Measurements from ENCODE around the gene CFAP221.
"Not testable (repeated sequence)": the region's sequence is repeated elsewhere in the genome, so short reads cannot be mapped to it uniquely, and the experiment has no call there.

CFAP221 gene

DNA sequence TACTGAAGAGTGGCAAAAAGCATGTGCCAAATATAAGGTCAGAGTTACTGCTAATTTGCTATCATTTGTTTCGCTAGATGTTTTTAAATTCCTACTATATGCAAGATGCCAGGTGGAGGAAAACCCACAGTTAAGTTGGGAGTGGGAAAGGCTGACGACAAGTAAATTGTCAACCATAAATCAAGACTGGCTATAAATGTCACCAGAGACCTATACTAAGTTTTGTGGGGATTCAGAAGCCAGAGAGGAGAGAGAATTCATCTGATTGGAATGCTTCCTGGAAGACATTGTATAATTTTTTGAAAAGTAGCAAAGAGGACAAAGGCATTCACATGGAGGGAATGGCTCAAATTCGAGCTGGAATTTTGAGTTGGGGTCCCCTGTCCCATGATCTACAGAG lies 64.3 kb downstream of the CFAP221 start:
- TF ChIP-seq CTCF (IDR thresholded peaks at IDR 0.05; ENCODE audit: control insufficient read depth, extremely low read depth, insufficient read depth): no peak
- H3K4me3 ChIP-seq (ENCODE audit: low read depth, low read length): no peak overlapping the region
- DNase-seq (ENCODE audit: low read depth): no peak

DNA sequence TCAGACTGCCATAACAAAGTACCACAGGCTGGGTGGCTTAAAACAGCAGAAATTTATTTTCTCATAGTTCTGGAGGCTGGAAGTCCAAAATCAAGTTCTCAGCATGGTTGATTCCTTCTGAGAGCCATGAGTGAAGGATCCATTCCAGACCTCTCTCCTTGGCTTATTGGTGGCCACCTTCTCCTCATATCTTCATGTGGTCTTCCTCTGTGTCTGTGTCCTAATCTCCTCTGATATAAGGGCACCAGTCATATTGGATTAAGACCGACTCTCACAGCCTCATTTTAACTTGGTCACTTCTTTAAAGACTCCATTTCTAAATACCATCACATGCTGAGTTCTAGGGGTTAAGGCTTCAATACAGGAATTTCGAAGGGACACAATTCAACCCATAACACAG lies 65.1 kb downstream of the CFAP221 start:
- DNase-seq (ENCODE audit: low read depth): no peak
- H3K4me3 ChIP-seq (ENCODE audit: low read depth, low read length): no peak overlapping the region
- TF ChIP-seq CTCF (IDR thresholded peaks at IDR 0.05; ENCODE audit: control insufficient read depth, extremely low read depth, insufficient read depth): no peak

GRCh38 chr2:119614140-119614539 lies 69.9 kb downstream of the CFAP221 start:
- not testable (repeated sequence) for H3K4me3 ChIP-seq (ENCODE audit: low read depth, low read length)

GRCh38 chr2:119616421-119616820 lies 72.2 kb downstream of the CFAP221 start:
- no peak for TF ChIP-seq CTCF (IDR thresholded peaks at IDR 0.05; ENCODE audit: control insufficient read depth, extremely low read depth, insufficient read depth)
- DNase-seq (ENCODE audit: low read depth): no peak
- H3K4me3 ChIP-seq (ENCODE audit: low read depth, low read length): no peak overlapping the region

More at GRCh38 chr2:119614140-119614539, 69.9 kb downstream of the CFAP221 start:
- not testable (repeated sequence) for DNase-seq (ENCODE audit: low read depth)

- no peak for TF ChIP-seq CTCF (IDR thresholded peaks at IDR 0.05; ENCODE audit: control insufficient read depth, extremely low read depth, insufficient read depth)
- no peak for DNase-seq (ENCODE audit: low read depth)
- no peak overlapping the region for H3K4me3 ChIP-seq (ENCODE audit: low read depth, low read length)
These were observed 73.2 kb downstream of the CFAP221 start for GRCh38 chr2:119617455-119617854.

- DNase-seq (ENCODE audit: low read depth); H3K4me3 ChIP-seq (ENCODE audit: low read depth, low read length): not testable (repeated sequence)
These were observed 74.5 kb downstream of the CFAP221 start for GRCh38 chr2:119618725-119619124.

DNA sequence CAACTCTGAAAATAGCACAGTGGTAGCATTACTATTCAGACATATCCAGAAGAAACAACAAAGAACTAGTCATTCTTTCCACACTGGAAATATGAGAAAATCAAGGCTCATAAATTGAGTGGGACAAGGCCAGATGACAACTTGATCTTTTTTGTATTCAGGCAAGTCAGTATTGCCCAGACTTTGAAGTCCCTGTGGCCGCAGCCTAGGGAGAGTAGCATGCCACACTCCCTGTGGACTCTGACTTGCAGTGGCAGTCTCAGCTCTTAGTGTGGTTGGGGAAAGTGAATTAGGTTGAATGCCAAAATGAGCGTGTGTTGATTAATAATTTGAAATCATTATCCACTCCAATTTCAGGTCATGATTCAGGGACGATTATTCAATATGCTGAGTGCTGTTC lies 81.0 kb downstream of the CFAP221 start:
- DNase-seq (ENCODE audit: low read depth): no peak
- no peak for TF ChIP-seq CTCF (IDR thresholded peaks at IDR 0.05; ENCODE audit: control insufficient read depth, extremely low read depth, insufficient read depth)
- H3K4me3 ChIP-seq (ENCODE audit: low read depth, low read length): no peak overlapping the region

- no peak for TF ChIP-seq CTCF (IDR thresholded peaks at IDR 0.05; ENCODE audit: control insufficient read depth, extremely low read depth, insufficient read depth)
- DNase-seq (ENCODE audit: low read depth): no peak
These were observed 85.1 kb downstream of the CFAP221 start for GRCh38 chr2:119629323-119629825.

More at GRCh38 chr2:119629323-119629825, 85.1 kb downstream of the CFAP221 start:
- no peak overlapping the region for H3K4me3 ChIP-seq (ENCODE audit: low read depth, low read length)
